ENCODE results near the gene ITGB5.

GRCh38 chr3:124916837-124917409 is 29.8 kb upstream of the ITGB5 start:
- TF ChIP-seq POLR2A (IDR thresholded peaks at IDR 0.05; ENCODE audit: low read depth, low read length) (no peak), TAF1 (IDR thresholded peaks at IDR 0.05; ENCODE audit: low read depth, low read length) (no peak), POLR2AphosphoS5 (IDR thresholded peaks at IDR 0.05; ENCODE audit: low read depth, low read length) (no peak), PAX5 (IDR thresholded peaks at IDR 0.05; ENCODE audit: insufficient read depth, low read length, severe bottlenecking) (no peak)
